Measurements from ENCODE around the gene EIF4B.

EIF4B gene

DNA sequence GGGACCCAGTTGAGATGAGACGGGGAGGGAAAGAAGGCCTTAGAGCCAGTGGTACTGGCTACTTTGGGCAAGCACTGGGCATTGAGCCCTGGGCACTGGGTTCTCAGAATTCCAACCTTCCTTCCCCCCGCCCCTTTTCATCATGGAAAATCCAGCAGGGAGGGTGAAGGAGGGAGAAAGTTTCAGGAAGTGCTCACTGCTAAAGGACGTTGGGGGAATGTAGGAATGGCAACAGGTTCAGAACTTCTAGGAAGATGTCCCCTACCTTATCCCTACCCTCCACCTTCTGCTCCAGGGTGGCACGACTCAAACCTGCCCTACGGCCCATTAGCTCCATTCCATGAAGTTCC lies 39.4 kb downstream of the EIF4B start:
- no peak for DNase-seq (ENCODE audit: extremely low read depth in 1 of 2, low read depth in 1 of 2)

DNA sequence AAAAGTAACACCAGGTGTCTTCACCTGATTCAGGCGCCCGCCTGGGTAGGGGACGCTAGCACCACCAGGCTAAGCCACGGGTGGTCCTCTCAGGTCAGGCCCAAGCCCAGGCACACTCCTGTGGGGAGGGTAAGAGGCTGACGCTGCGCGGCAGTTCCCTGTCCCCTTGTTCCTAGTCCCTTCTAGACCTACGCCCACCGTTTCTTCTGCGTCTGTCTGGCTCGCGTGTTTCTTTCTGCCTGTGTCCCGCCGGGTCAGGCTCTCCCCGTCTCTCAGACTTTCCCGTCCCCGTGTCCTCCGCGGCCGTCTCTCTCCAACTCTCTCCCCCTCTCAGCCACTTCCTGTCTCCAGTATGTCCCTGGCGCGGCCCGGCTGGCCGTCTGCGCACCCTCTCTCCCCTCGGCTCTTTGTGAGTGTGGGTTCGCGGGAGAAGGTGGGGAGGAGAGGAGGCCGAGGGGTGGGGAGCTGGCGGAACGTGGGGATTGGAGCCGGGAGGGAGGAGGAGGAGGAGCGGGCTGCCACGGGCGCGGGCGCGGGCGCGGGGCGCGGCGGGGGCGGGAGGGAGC lies 40.5 kb downstream of the EIF4B start:
- peak in 1 of 2 donors; percentile 28 for DNase-seq (ENCODE audit: extremely low read depth in 1 of 2, low read depth in 1 of 2)

DNA sequence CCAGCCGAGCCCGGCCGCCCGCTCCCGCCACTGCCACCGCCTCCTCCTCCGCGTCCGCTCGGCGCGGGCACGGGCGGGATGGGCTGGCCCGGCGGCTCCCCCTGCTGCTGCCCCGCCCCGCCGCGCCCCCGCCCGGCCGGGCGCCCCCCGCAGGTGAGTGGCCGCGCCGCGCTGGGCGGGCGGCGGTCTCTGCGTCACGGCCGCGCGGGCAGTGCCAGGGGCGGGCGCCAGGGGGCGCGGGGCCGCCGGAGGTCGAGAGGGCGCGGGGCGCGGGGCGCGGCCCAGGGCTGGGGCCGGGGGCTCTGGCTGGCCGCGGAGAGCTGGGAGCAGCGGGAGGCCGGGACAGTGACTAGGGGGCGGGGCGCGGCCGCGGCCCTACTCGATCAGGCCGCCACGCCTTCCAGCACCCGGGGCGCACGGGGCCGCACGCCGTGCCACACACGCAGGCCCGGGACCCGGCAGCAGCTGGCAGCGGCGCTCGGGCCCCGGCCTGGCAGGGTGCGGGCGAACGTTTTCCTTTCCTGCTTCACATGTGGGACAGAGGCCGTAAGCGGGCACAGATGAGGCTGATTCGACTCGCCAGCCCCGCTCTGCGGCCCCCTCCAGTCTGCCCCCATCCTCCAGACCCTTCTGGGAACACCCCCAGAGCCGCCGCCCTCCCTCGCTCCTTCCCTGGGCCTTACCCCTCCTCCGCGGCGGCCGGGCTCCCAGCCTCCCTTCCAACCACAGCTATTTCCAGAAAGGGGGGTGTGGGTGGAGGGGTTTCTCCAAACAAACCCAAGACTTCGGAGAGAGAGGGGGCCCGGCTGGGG lies 41.2 kb downstream of the EIF4B start:
- DNase-seq (ENCODE audit: extremely low read depth in 1 of 2, low read depth in 1 of 2): peak; percentile 20 to 42

DNA sequence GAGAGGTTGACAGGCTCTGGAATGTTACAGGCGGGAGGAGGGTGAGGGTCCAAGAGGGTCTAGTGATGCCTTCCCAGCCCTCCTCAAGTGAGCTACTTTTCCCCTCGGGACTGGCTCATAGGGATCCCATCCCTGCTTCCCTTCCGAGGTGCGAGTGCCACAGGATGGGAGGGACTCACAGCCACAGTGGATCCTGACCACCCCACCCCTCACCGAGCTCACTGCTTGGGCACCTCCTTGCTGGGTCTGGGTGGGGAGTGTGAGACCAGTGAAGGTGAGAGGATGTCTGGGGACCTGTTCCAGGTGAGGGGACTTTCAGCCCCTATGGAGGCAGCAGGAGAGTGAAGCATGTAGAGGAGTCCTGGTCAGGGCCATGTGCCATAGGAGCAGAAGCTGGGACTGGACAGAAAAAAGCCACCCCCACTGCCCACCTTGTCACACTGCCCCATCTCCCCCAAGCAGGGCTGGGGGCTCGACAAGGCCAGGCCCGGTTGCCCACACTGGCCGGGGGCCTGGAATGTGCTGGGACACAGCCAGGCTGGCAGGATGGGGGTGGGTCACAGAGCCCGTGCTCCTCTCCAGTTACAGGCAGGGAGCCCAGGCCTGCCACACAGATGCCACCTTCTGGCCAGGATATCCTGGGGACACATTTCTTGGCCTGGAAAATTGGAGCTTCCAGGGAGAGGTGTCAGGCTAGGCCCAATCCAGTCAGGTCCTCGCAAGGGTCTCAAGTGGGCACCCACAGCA lies 42.0 kb downstream of the EIF4B start:
- no peak for DNase-seq (ENCODE audit: extremely low read depth in 1 of 2, low read depth in 1 of 2)

DNA sequence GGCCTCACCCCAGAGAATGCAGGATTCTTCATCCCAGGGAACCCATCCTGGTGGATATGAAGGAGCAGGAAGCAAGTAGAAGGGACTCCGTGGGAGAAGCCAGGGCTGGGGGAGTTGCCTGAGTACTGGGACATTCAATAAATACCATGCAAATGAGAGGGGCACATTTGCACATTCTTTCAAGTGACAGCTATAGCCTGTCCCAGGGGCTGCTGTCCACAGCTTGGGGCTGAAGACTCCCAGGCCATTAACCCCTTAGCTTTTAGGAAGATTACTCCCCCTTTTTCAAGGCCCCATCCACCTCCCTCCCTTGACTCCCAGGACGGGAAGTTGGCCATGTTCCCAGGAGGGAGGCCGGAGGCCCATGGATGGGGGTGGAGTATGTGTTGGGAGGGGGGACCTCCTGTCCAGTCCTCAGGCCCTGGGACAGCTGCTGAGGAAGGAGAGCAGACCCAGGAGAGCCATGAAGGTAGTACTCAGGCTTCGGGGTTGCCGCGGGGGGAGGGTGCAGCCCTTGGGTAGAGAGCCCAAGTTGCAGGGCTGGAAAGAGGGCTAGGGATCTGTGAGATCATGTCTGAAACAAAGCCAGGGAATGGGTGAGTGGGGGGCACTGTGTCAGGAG lies 42.6 kb downstream of the EIF4B start:
- no peak for DNase-seq (ENCODE audit: extremely low read depth in 1 of 2, low read depth in 1 of 2)

DNA sequence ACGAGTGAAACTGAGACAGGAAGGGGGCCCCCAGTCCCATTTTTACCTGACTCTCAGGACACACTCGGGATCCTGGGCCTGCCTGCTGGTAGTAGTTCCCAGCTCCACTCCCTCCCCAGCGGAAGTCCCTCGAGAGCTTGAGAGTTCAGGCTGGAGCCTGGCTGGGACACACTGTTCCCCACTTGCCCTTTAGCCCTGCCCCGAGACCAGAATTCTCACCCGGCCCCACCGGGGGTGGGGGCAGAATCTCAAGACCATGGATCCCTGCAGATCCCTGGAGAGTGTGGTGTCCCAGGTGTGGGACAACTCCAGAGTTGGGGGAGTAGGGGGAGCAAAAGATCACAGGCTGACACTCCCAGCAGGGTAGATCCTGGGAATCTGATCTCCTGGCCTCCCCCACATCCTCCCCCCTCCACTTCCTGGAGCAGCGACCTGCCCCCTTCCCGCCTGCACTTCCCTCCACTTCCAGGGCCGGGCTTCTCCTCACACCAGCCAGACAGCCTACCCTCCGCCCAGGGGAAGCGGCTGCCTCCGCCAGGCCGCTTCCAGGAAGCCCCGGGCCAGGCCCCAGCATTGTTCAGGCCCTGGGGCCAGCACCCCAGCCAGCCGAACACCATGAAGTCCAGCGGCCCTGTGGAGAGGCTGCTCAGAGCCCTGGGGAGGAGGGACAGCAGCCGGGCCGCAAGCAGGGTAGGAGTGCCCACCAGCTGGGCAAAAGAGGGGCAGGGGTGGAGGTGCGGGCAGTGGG lies 43.5 kb downstream of the EIF4B start, which contains the start of gene TNS2:
Gene TNS2 (plus strand): TSS at position 495 of the 748 bp plus-strand sequence. CDS start 121 bp downstream, at position 616.
- DNase-seq (ENCODE audit: extremely low read depth in 1 of 2, low read depth in 1 of 2): no peak

DNA sequence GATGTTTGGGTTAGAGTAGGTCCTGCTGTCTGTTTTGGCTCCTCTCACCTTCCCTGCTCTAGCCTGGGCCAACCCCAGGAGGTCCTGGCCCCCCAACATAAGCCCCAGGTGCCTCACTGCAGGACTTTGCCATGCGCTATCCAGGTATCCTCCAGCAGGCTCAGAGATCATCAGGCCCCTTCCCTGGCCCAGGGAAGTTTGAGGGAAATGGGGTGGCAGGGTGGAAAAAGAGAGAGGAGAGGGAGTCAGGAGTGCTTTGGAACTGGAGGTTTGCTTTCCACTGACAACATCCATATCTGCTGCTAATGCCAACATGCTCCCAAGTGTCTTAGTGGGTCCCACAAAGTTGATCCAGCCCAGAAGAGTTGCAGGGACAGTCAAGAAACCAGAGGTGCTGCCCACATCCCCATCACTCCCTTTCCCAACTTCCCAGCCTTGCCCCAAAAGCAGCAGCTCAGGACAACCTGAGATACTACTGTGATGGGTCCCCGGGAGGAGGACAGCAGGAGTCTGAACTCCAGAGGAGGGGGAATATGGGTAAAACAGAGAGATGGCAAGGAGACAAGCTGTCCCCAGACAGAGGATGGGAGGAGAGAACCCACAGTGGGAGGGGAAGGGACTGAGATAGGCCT lies 44.3 kb downstream of the EIF4B start:
- no peak for DNase-seq (ENCODE audit: extremely low read depth in 1 of 2, low read depth in 1 of 2)

DNA sequence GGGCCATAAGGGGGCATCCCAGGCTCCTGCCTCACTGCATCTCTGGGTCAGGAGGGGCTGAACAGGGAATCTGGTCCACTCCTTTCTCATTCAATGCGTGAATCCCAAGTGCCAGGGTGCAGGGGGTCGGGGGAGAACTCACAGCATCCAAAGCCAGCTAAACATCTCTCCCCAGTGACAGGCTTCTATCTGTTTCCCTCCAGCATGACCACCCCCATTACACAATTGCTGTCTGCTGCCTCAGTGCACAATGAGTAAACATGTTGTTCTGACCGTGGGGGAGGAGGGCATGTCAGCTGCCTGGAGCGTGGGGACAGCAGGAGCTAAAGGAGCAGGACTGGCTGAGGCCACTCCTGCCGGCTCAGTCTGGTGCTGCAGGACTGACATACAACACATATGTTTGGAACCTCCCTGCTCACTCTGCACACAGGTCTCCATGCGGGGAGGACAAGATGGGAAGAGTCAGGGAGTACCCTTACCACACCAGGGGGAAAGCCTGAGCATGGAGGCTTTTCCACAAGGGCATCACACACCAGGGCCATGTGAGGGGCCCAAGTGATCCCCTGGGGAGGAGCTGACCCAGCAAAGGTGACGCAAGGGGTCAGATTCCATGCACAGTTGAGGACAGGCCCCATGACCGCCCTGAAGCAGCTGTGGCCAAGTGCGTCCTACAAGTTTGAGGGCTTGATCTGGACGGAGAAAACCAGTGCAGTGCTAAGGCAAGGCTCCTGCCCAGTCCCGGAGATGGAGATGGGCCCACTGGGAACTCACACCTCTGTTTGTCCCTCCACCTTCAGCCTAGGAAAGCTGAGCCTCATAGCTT lies 45.0 kb downstream of the EIF4B start:
- no peak for DNase-seq (ENCODE audit: extremely low read depth in 1 of 2, low read depth in 1 of 2)

DNA sequence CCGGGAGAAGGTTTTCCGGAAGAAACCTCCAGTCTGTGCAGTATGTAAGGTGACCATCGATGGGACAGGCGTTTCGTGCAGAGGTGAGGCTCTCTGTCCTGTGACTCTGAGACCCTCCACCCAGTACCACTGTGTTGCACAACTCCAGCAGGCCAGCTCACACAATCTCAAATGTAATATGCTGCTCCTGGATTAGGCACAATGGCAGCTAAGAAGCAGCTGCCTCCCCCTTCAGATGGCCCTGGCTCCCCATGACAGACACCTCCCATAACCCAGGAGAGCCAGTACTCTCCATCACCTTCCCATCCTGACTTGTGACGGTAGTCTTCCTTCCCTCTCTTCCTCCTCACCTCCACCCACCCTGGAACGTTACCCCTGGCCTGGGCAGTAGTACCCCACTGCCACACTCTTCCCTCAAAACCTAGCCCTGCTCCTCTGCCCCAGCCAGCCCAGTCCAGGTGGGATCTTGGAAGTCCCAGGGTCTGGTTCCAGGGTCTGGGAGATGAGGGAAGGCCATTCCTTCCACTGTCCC lies 45.7 kb downstream of the EIF4B start:
- no peak for DNase-seq (ENCODE audit: extremely low read depth in 1 of 2, low read depth in 1 of 2)

DNA sequence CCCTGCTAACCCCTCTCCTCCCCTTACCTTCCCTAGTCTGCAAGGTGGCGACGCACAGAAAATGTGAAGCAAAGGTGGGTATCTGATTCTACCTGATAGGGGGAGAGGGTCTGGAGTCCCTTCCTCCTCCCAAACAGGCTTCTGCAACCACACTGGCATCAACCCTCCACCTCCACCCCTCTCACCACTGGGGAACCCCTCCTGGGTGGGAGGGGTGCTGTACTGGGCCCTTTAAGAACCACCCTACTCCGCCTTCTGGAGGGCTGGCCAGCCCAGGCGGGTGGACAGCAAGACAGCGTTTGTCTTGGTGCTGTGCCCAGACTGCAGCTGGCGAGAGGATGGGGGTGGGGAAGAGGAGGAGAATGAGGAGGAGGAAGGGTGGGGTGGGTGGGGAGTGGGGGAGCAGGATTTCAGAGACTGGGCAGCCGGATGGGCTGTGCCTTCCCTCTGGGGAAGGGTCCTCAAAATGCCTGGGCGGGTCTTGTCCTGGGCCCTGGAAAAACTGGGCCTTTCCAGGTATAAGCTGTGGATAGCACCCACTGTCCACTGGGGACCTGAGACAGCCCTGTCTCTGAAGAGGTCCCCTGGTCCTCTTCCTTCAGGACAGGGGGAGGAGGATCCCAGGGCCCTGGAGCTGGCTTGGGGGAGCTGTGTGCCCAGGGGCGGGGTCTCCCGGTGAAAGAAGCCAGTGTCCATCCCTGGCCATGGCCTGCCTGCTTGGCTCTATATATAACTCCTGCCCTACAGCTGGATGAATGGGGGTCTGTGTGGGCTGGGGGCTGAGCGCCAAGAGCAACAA lies 46.4 kb downstream of the EIF4B start:
- no peak for DNase-seq (ENCODE audit: extremely low read depth in 1 of 2, low read depth in 1 of 2)

DNA sequence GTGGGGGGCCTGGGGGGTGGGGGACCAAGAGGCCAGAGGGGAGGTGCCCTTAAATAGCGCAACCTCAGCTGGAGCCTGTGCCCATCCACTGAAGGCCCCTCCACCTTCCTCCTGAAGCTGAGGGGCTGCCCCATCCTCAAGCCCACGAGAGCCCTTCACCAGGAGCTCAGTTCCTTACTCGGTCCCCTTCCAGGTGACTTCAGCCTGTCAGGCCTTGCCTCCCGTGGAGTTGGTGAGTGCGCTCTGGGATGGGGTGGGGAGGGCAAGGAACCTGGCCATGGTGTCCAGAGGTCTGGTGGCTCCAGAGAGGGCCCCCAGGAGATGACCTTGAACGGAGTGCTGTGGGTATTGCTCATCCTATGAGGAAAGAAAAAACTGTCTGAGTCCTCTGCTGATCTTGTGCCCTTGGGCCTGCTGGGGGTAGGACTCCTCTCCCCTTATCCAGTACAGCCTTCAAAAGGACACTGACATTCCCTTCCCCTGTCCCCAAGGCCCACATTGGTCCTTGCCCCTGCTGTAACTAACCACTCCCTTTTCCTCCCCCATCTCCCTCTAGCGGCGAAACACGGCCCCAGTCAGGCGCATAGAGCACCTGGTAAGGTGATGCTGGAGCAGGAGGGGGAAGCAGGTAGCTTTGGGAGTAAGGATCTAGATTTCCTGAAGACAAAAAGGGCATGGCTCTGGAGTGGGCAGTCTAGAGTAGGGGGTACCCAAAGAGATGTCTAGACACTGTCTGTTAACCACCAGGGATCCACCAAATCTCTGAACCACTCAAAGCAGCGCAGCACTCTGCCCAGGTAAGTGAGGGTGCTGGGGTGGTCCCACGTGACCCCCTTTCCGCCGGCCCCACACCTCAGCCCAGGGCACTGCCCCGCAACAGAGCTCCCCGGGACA lies 47.2 kb downstream of the EIF4B start:
- peak in 1 of 2 donors; percentile 24 for DNase-seq (ENCODE audit: extremely low read depth in 1 of 2, low read depth in 1 of 2)

DNA sequence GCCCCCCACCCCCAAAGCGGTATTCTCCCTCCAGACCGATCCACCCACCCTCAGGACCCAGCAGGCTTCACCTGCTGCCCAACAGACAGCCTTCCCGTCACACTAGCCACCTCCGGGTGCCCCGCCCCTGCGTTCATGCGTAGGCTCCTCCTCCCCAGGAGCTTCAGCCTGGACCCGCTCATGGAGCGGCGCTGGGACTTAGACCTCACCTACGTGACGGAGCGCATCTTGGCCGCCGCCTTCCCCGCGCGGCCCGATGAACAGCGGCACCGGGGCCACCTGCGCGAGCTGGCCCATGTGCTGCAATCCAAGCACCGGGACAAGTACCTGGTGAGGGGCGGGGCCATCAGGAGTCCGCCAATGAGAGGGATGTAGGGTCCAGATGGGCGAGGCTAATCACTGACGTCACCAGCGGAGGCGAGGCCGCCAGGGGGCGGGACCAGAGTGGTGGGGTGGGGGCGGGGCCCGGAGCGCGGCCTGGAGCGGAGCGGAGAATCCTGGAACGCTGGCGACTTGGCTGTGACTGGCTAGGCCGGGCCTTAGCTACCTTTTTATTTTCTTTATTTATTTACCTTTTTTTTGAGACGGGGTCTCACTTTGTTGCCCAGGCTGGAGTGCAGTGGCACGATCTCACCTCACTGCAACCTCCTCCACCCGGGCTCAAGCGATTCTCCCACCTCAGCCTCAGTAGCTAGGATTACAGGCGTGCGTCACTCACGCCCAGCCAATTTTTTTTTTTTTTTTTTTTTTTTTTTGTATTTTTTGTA lies 48.0 kb downstream of the EIF4B start:
- DNase-seq (ENCODE audit: extremely low read depth in 1 of 2, low read depth in 1 of 2): peak; percentile 71 to 91

DNA sequence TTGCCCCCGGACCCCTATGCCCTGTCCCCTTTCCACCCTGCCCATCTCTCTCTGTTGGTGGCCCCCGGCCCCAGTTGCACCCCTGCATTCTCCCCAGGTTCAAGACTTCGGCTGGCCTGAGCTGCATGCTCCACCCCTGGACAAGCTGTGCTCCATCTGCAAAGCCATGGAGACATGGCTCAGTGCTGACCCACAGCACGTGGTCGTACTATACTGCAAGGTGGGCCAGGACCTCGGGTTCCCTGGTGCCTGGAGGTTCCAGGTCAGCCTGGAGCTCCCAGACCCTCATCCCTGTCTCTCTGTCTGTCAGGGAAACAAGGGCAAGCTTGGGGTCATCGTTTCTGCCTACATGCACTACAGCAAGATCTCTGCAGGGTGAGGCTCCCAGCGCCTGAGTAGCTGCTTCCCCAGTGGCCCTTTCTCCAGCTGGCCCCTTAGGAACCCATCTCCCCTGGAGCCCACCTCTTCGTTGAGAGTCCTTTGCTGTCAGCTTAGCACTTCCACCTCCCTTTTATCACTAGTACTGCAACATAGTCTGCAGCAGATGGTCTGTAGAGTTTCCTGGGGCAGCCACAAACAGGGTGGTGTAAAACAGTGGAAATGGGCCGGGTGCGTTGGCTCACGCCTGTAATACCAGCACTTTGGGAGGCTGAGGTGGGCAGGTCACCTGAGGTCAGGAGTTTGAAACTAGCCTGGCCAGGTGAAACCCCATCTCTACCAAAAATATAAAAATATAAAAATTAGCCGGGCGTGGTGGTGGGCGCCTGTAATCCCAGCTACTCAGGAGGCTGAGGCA lies 49.4 kb downstream of the EIF4B start:
- no peak for DNase-seq (ENCODE audit: extremely low read depth in 1 of 2, low read depth in 1 of 2)

DNA sequence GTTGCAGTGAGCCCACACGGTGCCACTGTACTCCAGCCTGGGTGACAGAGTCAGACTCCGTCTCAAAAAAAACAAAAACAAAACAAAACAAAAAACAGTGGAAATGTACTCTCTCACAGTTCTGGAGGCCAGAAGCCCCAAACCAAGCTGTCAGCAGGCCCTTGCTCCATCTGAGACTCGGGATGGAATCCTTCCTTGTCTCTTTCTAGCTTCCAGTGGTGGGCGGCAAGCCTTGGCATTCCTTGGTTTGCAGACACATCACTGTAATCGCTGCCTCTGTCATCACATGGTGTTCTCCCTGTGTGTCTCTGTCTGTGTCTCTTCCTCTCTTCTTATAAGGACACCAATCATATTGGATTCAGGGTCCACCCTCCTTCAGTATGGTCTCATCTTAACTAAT lies 50.0 kb downstream of the EIF4B start:
- no peak for DNase-seq (ENCODE audit: extremely low read depth in 1 of 2, low read depth in 1 of 2)

DNA sequence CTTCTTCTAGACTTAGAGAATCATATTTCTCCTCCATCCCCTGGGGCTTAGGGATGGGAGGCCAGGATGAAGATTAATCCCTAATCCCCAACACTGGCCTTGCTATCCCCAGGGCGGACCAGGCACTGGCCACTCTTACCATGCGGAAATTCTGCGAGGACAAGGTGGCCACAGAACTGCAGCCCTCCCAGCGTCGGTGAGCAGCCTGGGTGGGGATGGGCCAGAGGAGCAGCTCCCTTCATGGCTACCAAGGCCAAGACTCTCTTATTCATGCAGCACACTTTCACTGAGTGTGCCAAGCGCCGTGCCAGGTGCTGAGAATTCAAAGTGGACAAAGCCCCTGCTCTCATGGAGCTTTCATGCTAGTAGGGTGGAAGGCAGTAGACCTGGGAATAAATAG lies 50.6 kb downstream of the EIF4B start:
- DNase-seq (ENCODE audit: extremely low read depth in 1 of 2, low read depth in 1 of 2): no peak
